Trophoblast cell (in vitro differentiated cells and primary cell): ENCODE measurements around the gene PLCH1.

Experiments used
- DNase-seq, 2 donors: peaks; one replicate each; pipeline ENCODE4 v3.0.0-alpha.2; 2016
- H2AFZ ChIP-seq: 2 replicates; pipeline ENCODE4 v1.6.1; 2013; ENCODE audit warnings: low read length, moderate library complexity, mild to moderate bottlenecking; ENCODE audit not compliant: insufficient read depth, poor library complexity
- H2AK5ac ChIP-seq: 2 replicates; pipeline ENCODE4 v1.6.1; 2013; ENCODE audit warnings: mild to moderate bottlenecking, low read length
- H2BK120ac ChIP-seq: 2 replicates; pipeline ENCODE4 v1.6.1; 2013; ENCODE audit warnings: low read length, mild to moderate bottlenecking, moderate library complexity; ENCODE audit not compliant: insufficient read depth, poor library complexity
- H2BK12ac ChIP-seq: 2 replicates; pipeline ENCODE4 v1.6.1; 2013; ENCODE audit warnings: mild to moderate bottlenecking, low read length, moderate library complexity
- H2BK5ac ChIP-seq: 2 replicates; pipeline ENCODE4 v1.6.1; 2013; ENCODE audit warnings: low read length, low read depth, moderate library complexity, mild to moderate bottlenecking; ENCODE audit not compliant: poor library complexity
- H3K14ac ChIP-seq: 2 replicates; pipeline ENCODE4 v1.6.1; 2013; ENCODE audit warnings: mild to moderate bottlenecking, low read length
- H3K18ac ChIP-seq: 2 replicates; pipeline ENCODE4 v1.6.1; 2013; ENCODE audit warnings: mild to moderate bottlenecking, low read length
- H3K23ac ChIP-seq: 2 replicates; pipeline ENCODE4 v1.6.1; 2013; ENCODE audit warnings: low read length
- H3K27ac ChIP-seq: 2 replicates; pipeline ENCODE4 v1.5.1; 2013; ENCODE audit warnings: low read depth, mild to moderate bottlenecking, inconsistent platforms, low read length, moderate library complexity
- H3K27me3 ChIP-seq: 2 replicates; pipeline ENCODE4 v1.6.1; 2013; ENCODE audit warnings: inconsistent platforms, mild to moderate bottlenecking, low read length, moderate library complexity; ENCODE audit not compliant: insufficient read depth
- H3K36me3 ChIP-seq, 2 experiments: 1 replicate in 1 of 2; 2 replicates in 1 of 2; pipeline ENCODE4 v1.6.1; 2013; ENCODE audit warnings: low read length in 2 of 2, mild to moderate bottlenecking in 2 of 2, moderate library complexity in 1 of 2; ENCODE audit not compliant: insufficient read depth in 2 of 2, control insufficient read depth in 1 of 2
- H3K4ac ChIP-seq: 2 replicates; pipeline ENCODE4 v1.6.1; 2013; ENCODE audit warnings: low read depth, mild to moderate bottlenecking, low read length, moderate library complexity
- H3K4me1 ChIP-seq, 2 experiments: 1 replicate in 1 of 2; 2 replicates in 1 of 2; pipeline ENCODE4 v1.6.1; 2013; ENCODE audit warnings: low read length in 2 of 2, mild to moderate bottlenecking in 2 of 2, moderate library complexity in 1 of 2; ENCODE audit not compliant: insufficient read depth in 2 of 2, control insufficient read depth in 1 of 2
- H3K4me2 ChIP-seq: 2 replicates; pipeline ENCODE4 v1.6.1; 2013; ENCODE audit warnings: inconsistent platforms, mild to moderate bottlenecking, low read length, moderate library complexity
- H3K4me3 ChIP-seq: 2 replicates; pipeline ENCODE4 v1.5.1; 2013; ENCODE audit warnings: mild to moderate bottlenecking, low read depth, low read length, inconsistent platforms
- H3K79me1 ChIP-seq: one replicate; pipeline ENCODE4 v1.6.1; 2013; ENCODE audit warnings: low read length
- H3K79me2 ChIP-seq: 2 replicates; pipeline ENCODE4 v1.6.1; 2013; ENCODE audit warnings: low read length, mild to moderate bottlenecking; ENCODE audit not compliant: control insufficient read depth, insufficient read depth, poor library complexity
- H3K9ac ChIP-seq: 2 replicates; pipeline ENCODE4 v1.6.1; 2013; ENCODE audit warnings: mild to moderate bottlenecking, low read length
- H3K9me3 ChIP-seq: 2 replicates; pipeline ENCODE4 v1.6.1; 2013; ENCODE audit warnings: low read depth, mild to moderate bottlenecking, control low read depth, inconsistent platforms, low read length; ENCODE audit not compliant: insufficient read depth
- H4K12ac ChIP-seq: 2 replicates; pipeline ENCODE4 v1.6.1; 2013; ENCODE audit warnings: low read depth, mild to moderate bottlenecking, low read length, moderate library complexity
- H4K8ac ChIP-seq: 2 replicates; pipeline ENCODE4 v1.6.1; 2013; ENCODE audit warnings: low read depth, mild to moderate bottlenecking, low read length, moderate library complexity
- H4K91ac ChIP-seq: one replicate; pipeline ENCODE4 v1.6.1; 2013; ENCODE audit warnings: low read depth, mild to moderate bottlenecking, low read length, moderate library complexity
- WGBS: extraction: QIAGEN DNeasy Blood & Tissue Kit; methylation state at CpG from one replicate; pipeline ENCODE4 v1.1.7; 2013; ENCODE audit warnings: missing lambda C conversion rate; ENCODE audit not compliant: insufficient read length, insufficient coverage; ENCODE audit errors: extremely low coverage; 5-methylcytosine and 5-hydroxymethylcytosine counted together

The PLCH1 gene

DNA sequence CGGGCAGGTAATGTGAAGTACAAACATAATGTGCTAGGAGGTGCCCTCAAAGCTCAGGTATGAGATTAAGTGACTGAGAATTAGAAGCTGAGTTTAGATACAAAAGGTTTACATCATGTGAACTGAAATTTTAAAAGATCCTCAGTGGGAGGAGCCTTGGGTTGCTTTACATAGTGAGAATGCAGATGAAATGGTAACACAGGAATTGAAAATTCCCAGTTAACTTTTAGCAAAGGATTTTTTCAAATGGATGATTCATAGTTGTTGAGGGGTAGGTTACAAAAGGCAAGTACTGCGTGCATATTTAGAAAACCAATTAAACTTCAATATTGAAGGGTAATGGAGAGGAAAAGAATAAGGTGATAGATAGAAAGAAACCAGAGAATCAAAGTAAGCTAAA, 157.3 kb downstream of the PLCH1 start:
- H4K91ac ChIP-seq, result no peak overlapping the region
- H4K12ac ChIP-seq, result no peak overlapping the region
- no peak overlapping the region for H3K27ac ChIP-seq
- no peak overlapping the region for H3K9ac ChIP-seq
- H3K79me1 ChIP-seq, result no peaks in the 10 kb centered on the region
- H2BK120ac ChIP-seq, result no peak overlapping the region
- H2AK5ac ChIP-seq, result no peak overlapping the region
- peak in 1 of 2 donors; percentile 53 for DNase-seq
- H3K27me3 ChIP-seq, result no peaks in the 10 kb centered on the region
- no peak overlapping the region for H4K8ac ChIP-seq
- no peak overlapping the region for H2BK12ac ChIP-seq
- no peak overlapping the region for H3K4me3 ChIP-seq
- no peaks in the 10 kb centered on the region for H3K36me3 ChIP-seq
- no peaks in the 10 kb centered on the region for H3K79me2 ChIP-seq
- H3K4me2 ChIP-seq, result no peak overlapping the region
- H3K23ac ChIP-seq, result no peak overlapping the region
- no peaks in the 10 kb centered on the region for H3K4me1 ChIP-seq
- whole genome bisulfite sequencing, result no CpG with 5 or more reads among the region's 2 CpGs
- H3K4ac ChIP-seq, result no peak overlapping the region
- no peak overlapping the region for H3K14ac ChIP-seq
- no peak overlapping the region for H2AFZ ChIP-seq
- no peaks in the 10 kb centered on the region for H3K9me3 ChIP-seq
- no peak overlapping the region for H2BK5ac ChIP-seq
- H3K18ac ChIP-seq, result no peak overlapping the region

DNA sequence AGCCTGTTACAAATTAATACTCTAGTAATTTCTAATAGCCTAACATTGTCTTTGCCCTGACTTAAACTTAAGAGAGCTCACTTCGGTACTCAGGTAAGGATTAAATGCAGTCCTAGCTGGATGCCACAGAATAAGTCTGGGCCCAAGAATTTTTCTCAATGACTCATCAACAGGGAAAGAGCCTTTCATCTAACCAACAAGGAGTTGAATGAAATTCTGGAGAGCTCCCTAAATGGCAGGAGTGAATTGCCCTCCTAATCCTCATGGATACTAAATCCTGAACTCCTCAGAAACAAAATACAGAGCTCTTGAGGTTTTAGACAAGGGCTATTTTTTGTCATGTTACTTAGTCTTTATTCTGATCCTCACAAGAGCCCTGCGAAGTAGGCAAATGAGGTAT, 159.5 kb downstream of the PLCH1 start:
- Histone ChIP-seq H3K14ac (no peak overlapping the region), H4K12ac (no peak overlapping the region), H2BK12ac (no peak overlapping the region), H3K79me2 (no peaks in the 10 kb centered on the region), H2BK5ac (no peak overlapping the region), H3K79me1 (no peaks in the 10 kb centered on the region), H3K4me3 (no peak overlapping the region), H3K4me2 (no peak overlapping the region), H3K18ac (no peak overlapping the region), H2AK5ac (no peak overlapping the region), H3K4me1 (no peaks in the 10 kb centered on the region), H3K27ac (no peak overlapping the region), H3K23ac (no peak overlapping the region), H3K4ac (no peak overlapping the region), H3K9me3 (no peaks in the 10 kb centered on the region), H4K91ac (no peak overlapping the region), H3K27me3 (no peaks in the 10 kb centered on the region), H2BK120ac (no peak overlapping the region), H3K9ac (no peak overlapping the region), H3K36me3 (no peaks in the 10 kb centered on the region), H4K8ac (no peak overlapping the region), H2AFZ (no peak overlapping the region)
- DNase-seq, result peak in 1 of 2 donors; percentile 44
- WGBS, result no CpG with 5 or more reads among the region's 2 CpGs

DNA sequence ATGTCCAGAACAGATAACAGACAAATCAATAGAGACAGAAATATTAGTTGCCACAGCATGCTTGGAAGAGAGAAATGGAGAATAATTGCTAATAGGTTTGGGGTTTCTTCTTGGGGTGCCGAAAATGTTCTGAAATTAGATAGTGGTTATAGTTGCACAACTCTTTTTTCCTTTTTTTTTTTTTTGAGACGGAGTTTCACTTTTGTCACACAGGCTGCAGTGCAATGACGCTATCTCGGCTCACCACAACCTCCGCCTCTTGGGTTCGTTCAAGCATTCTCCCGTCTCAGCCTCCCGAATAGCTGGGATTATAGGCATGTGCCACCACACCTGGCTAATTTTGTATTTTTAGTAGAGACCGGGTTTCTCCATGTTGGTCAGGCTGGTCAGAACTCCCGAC, 163.3 kb downstream of the PLCH1 start:
- Histone ChIP-seq H2BK5ac (no peak overlapping the region), H3K27me3 (no peaks in the 10 kb centered on the region), H3K79me2 (no peaks in the 10 kb centered on the region), H4K91ac (no peak overlapping the region), H3K4me1 (peaks cover 0 to 2% of the 10 kb centered on the region in 2 experiments), H4K12ac (no peak overlapping the region), H2AFZ (no peak overlapping the region), H3K9ac (no peak overlapping the region), H4K8ac (no peak overlapping the region), H3K18ac (no peak overlapping the region), H2BK120ac (no peak overlapping the region), H2AK5ac (no peak overlapping the region), H3K36me3 (no peaks in the 10 kb centered on the region), H3K14ac (no peak overlapping the region), H3K4me2 (no peak overlapping the region), H3K9me3 (no peaks in the 10 kb centered on the region), H3K4ac (no peak overlapping the region), H2BK12ac (no peak overlapping the region), H3K79me1 (no peaks in the 10 kb centered on the region), H3K27ac (no peak overlapping the region), H3K23ac (no peak overlapping the region), H3K4me3 (no peak overlapping the region)
- WGBS, result no CpG with 5 or more reads among the region's 10 CpGs
- DNase-seq, result peak; percentile 22 to 46

DNA sequence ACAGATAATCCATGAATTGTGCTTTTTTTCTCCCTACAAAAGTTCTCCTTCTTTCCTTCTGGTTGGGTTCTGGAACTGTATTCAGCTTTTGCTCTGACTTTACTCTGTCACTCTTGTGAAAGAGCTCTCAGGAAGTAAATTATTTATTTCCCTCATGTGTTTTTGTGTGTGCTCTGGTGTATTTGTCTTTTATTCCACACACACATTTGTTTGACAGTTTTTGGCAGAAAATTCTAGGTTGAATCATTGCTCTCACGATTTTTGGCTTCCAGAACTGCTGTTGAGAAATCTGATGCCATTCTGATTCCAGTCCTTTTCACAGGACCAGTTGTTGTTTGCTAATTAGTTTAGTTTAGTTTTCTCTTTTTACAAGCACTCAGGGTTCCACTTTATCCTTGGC, 172.8 kb downstream of the PLCH1 start:
- Histone ChIP-seq H3K4me2 (no peak overlapping the region), H3K9ac (no peak overlapping the region), H3K18ac (no peak overlapping the region), H2AFZ (no peak overlapping the region), H3K27ac (no peak overlapping the region), H3K79me2 (no peaks in the 10 kb centered on the region), H3K4me3 (no peak overlapping the region), H3K27me3 (no peaks in the 10 kb centered on the region), H2AK5ac (no peak overlapping the region), H3K4me1 (no peaks in the 10 kb centered on the region), H2BK120ac (no peak overlapping the region), H3K14ac (no peak overlapping the region), H3K23ac (no peak overlapping the region), H3K4ac (no peak overlapping the region), H4K12ac (no peak overlapping the region), H3K36me3 (no peaks in the 10 kb centered on the region), H2BK12ac (no peak overlapping the region), H4K8ac (no peak overlapping the region), H3K9me3 (no peaks in the 10 kb centered on the region), H4K91ac (no peak overlapping the region), H2BK5ac (no peak overlapping the region), H3K79me1 (no peaks in the 10 kb centered on the region)
- DNase-seq, result no peak
- WGBS, result no CpG with 5 or more reads among the region's 1 CpG
